A172 (cell line): ENCODE measurements around the gene VSIG2. TPM values are rescaled to one million over a fixed set of nuclear protein-coding genes. Genes with fewer than 3 reads are reported as not detected.

Experiments
- DNase-seq: peaks from one replicate; pipeline ENCODE4 v3.0.0-alpha.2; 2015; ENCODE audit warnings: low spot score
- total RNA-seq: library from RNA; depleted of rRNA; stranded (reverse); fragments of >200 nt; shearing (Covaris generic); gene quantifications from 2 replicates; pipeline ENCODE4 v1.2.3, GENCODE V29; 2014; rRNA removed

Gene VSIG2
- total RNA-seq, 1 experiment from 2014 or later = not detected

DNA sequence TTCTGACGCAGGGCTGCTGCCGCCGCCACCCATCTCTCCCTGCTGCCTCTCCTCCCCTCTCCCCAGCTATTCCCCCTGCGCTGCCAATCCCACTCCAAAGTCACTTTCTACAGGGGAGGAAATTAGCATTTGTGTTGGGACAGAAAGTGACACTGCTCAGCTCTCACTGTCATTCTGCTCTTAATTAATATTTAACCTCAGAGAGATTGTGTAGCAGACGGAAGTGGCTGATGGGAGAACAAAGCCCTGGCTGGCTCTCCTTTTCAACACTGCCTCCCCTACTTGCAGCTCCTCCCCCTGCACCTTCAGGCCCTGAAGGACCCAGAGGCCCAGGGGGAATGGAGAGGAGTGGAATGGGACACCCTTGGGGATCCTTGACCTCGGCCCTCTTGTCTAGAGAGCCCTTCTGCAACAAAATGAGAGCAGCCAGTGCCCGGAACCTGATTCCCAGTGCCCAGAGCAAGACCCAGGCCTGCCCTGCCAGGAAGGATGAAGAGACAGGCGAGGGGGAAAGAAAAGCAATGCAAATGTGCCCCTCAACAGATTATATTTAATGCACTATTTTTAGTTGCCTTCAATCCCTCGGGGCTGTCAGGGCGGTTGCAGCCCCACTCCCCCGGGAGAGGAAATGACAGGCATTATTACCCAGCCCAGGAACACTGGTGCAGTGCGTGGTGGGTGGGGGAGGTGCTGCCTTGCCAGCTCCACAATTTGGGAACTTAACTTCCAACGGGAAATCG lies 26.9 kb downstream of the VSIG2 start:
- no peak for DNase-seq

DNA sequence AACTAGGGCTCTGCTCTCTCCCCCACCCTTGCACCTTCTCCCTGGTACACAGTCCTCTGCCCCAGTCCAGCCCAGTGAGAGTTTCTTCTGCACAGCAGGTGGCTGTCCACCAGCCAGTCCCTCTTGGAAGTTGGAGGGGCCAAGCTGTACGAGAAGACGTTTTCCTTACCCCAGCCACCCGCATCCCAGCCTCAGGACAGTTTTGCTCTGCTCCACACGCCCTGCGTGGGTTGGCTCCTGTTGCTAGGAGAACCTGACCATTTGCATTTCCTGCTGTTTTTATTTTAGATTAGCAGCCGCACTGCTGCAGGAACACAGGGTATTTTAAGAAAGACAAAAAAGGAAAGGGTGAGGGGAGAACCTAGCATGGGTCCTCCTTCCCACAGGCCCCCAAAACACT lies 29.9 kb downstream of the VSIG2 start:
- DNase-seq = no peak

DNA sequence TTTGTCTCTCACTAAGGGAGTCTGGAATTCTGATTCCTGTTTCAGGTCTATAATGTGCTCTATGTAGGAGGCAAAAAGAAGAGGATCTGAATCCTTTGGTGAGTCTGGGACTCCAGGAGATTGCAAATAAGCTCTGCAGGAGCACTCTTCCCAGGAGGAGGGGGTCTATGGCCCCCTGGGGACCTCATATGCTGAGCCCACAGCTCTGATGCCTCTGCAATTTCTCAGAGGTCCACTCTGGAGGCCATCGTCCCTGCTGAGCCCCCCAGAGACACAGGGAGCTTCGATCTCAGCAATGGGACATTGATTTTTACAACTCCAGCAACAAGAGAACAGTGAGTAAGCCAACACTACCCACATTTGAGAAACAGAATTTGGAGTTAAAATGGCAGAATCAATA lies 32.5 kb downstream of the VSIG2 start:
- DNase-seq = no peak

DNA sequence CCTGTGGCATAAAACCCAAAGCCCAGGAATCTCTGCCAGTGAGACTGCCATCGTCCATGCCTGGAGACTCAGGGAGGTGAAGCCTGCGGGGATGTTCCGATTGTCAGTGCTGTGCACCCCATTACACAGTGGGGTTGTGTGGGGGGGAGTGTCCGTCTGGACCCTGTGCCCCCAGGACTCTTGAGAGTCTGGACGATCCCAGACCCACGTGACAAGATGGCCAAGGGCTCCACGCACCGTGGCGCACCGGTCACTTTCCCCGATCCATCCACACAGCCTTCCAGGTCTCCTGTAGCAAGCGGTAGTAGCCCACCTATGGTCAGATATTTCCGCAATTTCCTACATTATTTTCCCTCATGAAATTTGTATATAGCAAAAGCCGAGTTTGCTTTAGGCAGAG lies 33.3 kb downstream of the VSIG2 start:
- DNase-seq = no peak

DNA sequence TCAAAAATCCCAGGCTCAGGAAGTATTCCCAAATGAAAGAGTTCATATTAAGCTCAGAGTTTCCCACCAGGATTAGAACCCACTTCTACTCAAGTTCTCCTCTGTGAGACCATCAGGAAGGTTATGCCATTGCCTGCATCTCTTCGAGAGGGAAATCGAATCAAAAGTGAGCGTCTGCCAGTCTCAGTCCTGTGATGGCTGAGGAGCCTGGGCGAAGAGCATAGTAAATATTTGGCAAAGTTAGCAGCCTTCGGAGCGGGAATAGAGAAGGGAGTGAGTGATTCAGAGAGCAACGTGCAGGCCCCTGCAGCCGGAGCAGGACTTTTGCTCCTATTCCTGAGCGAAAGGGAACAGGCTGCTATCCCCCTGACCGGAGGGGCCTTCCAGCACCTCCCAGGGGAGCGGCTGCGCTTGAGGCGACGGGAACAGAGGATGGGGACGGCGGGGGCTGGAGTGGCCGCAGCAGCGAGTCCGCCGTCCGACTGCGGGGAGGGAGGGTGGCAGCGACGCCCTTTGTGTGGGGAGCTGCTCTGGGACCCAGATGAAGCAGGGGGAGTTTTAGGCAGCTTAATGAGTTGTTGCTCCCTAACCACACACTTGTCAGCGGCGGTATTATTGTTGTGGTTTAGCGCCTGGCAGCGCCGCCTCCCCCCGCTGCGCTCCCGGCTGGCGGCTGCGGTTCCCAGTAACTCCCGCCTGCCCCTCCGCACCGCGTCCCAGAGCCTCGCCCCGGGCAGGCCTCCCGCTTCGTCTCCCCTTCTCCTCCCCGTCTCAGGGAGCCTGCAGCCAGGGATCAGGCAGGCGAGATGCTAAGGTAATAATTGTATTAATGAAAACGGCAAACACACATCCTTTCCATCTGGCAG lies 34.0 kb downstream of the VSIG2 start:
- peak; percentile 13 for DNase-seq

DNA sequence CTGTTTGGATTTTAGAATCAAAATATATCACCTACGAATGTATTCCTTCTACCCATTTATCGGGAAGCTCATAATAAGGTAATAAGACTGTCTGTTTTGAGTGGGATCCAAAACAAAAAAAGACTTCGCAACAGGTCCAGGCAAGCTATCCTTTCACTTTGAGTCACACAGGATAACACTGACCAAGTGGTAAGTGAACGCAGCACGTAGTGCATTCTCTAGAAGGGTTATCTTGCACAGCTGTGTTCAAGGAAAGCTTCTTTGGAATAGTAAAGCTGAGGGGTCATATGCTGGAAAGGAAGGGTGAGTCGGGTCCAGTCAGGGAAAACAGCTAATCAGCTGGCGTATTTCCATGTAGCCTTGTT lies 34.7 kb downstream of the VSIG2 start:
- DNase-seq = no peak

DNA sequence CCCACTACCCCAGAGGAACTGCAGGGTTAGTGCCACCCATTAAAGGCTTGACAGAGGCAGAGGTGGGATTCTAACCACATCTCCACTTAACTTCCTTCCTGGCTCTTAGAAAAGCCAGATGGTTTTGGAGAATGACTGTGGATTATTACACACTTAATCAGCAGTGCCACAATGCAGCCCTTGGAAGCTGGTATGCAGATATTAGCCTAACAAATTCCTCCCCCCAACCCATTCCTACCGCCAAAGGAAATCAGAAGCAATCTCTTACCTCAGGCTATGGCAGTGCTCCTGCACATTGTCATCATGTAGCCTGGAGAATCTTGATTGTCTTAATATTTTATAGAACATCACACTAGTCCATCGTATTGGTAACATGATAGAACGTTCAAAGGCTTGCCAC lies 35.5 kb downstream of the VSIG2 start:
- no peak for DNase-seq

DNA sequence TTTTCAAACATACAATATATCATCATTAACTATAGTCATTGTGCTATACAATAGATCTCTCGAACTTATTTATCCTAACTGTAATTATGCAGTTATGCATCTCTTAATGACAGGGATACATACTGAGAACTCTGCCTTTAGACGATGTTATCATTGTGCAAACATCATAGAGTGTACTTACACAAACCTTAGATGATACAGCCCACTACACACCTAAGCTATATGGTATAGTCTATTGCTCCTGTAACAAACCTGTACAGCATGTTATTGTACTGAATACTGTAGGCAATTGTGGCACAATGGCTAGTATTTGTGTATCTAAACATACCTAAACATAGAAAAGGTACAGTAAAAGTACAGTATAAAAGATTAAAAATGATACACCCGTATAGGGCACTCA lies 39.7 kb downstream of the VSIG2 start:
- DNase-seq = no peak

DNA sequence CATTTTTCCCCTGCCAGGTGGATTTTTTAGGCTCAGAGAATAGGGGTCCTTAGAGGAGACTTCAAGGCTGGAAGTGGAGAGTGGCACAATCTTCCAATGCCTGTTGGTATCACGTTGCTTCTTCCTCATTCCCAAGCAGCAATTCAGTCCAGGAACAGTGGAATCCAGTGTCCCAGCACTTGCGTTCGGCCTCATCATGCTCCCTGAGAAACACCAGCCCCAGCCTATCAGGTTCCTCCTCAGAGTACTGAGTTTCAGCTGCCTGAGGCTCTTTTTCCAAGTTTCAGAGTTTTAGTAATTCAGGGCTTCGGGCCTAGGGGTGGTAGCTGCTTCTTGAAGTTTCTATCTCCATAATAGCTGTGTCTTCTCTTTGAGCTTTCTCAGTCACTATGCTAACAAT lies 44.2 kb downstream of the VSIG2 start:
- no peak for DNase-seq

DNA sequence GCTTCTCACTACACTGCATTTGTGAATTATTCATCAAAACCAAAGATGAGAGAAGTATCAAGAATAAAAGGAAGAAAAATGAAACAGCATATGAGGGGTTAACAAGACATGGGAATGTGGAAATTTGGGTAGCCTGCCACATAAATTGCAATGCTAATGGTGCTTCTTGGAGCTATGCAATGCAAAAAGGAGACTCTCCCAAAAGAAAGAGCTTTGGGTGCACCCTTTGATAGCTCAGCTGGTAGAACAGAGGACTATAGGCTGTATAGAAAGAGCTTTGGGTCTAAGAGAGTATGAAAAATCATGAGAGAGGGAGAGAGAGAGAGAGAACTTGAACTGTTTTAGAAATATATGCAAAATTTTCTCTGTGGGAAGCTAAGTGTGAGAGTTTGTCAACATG lies 52.0 kb downstream of the VSIG2 start:
- no peak for DNase-seq

DNA sequence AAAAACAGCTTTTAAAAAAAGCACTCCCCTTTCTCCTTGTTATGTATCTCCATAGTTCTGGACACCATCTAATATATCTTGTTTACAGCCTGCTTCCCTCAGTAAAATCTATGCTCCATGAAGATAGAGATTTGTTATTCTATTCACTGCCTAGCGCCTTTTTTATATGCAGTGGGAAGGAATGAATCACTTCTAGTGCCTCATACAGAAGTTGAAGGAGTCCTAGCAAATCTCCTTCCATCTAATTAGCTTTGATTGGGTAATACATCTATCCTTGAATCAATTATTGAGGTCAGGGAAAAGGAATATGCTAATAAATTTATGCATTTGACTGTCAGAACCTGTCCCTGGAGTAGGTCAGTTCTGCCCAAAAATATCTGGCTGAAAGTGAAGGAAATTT lies 52.5 kb downstream of the VSIG2 start:
- no peak for DNase-seq

Other genes with a start within 250 kb of the VSIG2 start
- not detected in 2 replicates for gene OR8B12, start 208.6 kb downstream of the VSIG2 start, total RNA-seq
- gene OR8A1, start 182.3 kb downstream of the VSIG2 start, total RNA-seq = not detected in 2 replicates
- not detected in 2 replicates for gene PANX3, start 140.8 kb downstream of the VSIG2 start, total RNA-seq
- 13.9 and 14.3 TPM in 2 replicates for gene TBRG1, start 129.4 kb downstream of the VSIG2 start, total RNA-seq
- gene SIAE, start 78.5 kb downstream of the VSIG2 start, total RNA-seq = 8.6 and 12.3 TPM in 2 replicates
- 30.9 and 37.5 TPM in 2 replicates for gene SPA17, start 78.4 kb downstream of the VSIG2 start, total RNA-seq
- 0.45 and 0.46 TPM in 2 replicates for gene NRGN, start 12.3 kb downstream of the VSIG2 start, total RNA-seq
- gene ESAM, start 10.0 kb upstream of the VSIG2 start, total RNA-seq = 0.10 TPM in 2 replicates
- 6.7 and 9.6 TPM in 2 replicates for gene MSANTD2, start 48.2 kb upstream of the VSIG2 start, total RNA-seq
- 15.1 and 17.1 TPM in 2 replicates for gene ROBO3, start 113.2 kb upstream of the VSIG2 start, total RNA-seq
- gene ROBO4, start 145.6 kb upstream of the VSIG2 start, total RNA-seq = 11.7 and 15.9 TPM in 2 replicates
- not detected in 2 replicates for gene HEPN1, start 167.0 kb upstream of the VSIG2 start, total RNA-seq
- not detected in 2 replicates for gene HEPACAM, start 183.8 kb upstream of the VSIG2 start, total RNA-seq
- gene CCDC15, start 201.9 kb upstream of the VSIG2 start, total RNA-seq = 3.7 and 4.1 TPM in 2 replicates